Measurements from ENCODE around the gene SUGP1. TPM values are rescaled to one million over a fixed set of nuclear protein-coding genes. Genes with fewer than 3 reads are reported as not detected.
"Not testable (repeated sequence)": the region's sequence is repeated elsewhere in the genome, so short reads cannot be mapped to it uniquely, and the experiment has no call there.

Gene SUGP1, protein sequence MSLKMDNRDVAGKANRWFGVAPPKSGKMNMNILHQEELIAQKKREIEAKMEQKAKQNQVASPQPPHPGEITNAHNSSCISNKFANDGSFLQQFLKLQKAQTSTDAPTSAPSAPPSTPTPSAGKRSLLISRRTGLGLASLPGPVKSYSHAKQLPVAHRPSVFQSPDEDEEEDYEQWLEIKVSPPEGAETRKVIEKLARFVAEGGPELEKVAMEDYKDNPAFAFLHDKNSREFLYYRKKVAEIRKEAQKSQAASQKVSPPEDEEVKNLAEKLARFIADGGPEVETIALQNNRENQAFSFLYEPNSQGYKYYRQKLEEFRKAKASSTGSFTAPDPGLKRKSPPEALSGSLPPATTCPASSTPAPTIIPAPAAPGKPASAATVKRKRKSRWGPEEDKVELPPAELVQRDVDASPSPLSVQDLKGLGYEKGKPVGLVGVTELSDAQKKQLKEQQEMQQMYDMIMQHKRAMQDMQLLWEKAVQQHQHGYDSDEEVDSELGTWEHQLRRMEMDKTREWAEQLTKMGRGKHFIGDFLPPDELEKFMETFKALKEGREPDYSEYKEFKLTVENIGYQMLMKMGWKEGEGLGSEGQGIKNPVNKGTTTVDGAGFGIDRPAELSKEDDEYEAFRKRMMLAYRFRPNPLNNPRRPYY
- total RNA-seq, result 78.7 and 87.1 TPM in 2 replicates

GRCh38 chr19:19320361-19321140, at the start of gene SUGP1, which contains the start of gene MAU2:
TSS of gene SUGP1 (minus strand) at chr19:19320509. CDS start at chr19:19320496, 13 bp downstream.
TSS of gene MAU2 (plus strand) at chr19:19320829. CDS start at chr19:19320860, 31 bp downstream.
- intact Hi-C loops (cut with micrococcal nuclease), result loop anchor here (1.0 to 2.0 kb wide), 13 partner anchors 41 to 684 kb away; partner anchors contain the start of genes BORCS8, COPE, DDX49 and GATAD2A

GRCh38 chr19:19368087-19368486, 47.8 kb upstream of the SUGP1 start:
- intact Hi-C loops (cut with micrococcal nuclease), result no loop called here

DNA sequence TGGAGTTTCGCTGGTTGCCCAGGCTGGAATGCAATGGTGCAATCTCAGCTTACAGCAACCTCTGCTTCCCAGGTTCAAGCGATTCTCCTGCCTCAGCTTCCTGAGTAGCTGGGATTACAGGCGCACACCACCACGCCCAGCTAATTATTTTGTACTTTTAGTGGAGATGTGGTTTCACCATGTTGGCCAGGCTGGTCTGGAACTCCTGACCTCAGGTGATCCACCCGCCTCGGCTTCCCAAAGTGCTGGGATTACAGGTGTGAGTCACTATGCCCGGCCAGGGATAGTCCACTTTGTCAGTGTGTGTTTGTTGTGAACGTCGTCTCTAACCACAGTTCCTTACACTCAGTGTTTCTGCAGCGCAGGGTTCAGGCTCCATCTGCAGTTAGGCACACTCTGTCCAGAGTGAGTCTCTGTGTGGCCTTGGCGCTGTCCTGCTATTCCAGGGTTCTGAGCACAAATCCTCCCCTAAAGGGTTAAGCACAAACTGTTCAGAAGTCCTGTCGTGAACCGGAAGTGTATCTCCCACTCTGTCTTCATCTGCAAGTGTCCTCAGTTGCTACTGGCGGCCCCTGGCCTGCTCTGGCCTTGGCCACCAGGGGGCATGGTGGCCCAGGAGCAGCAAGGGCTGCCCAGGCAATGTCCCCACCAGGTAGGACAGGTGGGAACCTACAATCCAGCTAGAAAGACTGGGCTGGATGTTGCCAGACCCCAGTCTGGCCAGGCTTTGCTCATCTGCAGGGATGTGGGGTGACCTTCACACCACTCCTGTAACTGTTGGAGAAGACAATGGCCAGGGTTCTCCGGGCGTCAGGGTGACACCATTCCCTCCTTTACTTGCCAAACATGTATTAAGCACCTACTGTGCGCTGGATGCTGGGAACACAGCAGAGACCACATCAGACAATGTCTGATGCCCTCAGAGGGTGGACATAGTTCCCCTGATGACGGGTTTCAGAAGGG, 46.4 kb upstream of the SUGP1 start:
- intact Hi-C loops (cut with micrococcal nuclease), result loop anchor here (1.0 kb wide), 2 partner anchors 41 to 124 kb away; no protein-coding TSS in a partner anchor

DNA sequence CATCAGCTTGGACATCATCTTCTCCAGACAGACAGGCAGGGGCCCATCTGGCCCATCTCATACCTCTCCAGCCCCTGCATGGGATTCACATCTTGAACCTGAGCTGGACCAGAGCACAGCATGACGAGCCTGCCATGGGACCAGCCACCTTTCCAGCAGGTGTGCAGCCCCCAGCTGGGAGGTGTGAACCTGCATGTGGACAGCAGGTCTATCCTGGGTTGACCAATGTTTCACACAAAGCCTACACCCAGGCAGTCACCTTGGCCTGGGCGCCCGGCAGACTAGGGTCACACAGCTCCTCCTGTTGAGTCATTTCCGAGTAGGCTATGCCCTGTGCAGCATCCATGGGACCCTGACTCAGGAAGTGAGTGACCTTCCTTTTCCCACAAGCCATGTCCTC, 41.8 kb upstream of the SUGP1 start:
- intact Hi-C loops (cut with micrococcal nuclease), result loop anchor here (5.0 kb wide), 1 partner anchor 280 kb away; the partner anchor contains the start of gene GMIP

GRCh38 chr19:19361075-19361594, 40.8 kb upstream of the SUGP1 start:
- intact Hi-C loops (cut with micrococcal nuclease), result loop anchor here (1.0 to 5.0 kb wide), 5 partner anchors 41 to 281 kb away; partner anchors contain the start of genes GMIP, MAU2 and SUGP1

DNA sequence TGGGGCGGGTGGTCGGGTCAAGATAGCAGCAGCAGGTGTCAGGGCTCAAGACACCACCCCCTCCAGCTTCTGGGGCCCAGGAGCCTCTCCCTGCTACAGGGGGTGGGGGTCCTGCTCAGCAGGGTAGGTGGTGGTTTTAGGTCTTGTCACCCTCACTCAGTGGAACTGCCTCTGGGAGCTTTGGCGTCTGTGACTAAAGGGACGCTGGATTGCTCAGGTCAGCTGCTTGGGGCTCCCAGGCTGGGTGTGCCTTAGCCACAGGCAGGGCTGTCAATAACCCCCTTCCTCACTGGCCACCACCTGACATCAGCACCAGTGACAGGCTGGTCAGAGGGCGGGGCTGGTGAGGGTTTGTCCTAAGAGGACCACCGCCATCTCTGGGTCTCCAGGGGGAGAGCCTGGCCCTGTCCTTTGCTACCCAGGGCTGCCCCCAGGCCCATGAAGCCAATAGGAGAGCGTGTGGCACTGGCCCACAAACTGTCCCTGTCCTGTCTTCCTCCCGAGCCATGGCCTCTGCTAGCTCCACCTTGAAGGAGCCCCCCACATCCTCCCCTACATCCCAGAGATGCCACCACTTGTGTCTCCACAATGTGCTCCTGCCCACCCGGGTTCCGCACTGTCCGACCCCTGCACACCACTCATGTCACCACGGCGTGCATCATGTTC, 36.7 kb upstream of the SUGP1 start:
- intact Hi-C loops (cut with micrococcal nuclease), result no loop called here

- intact Hi-C loops (cut with micrococcal nuclease), result no loop called here
These were observed 36.2 kb upstream of the SUGP1 start for GRCh38 chr19:19356500-19356899.

GRCh38 chr19:19355606-19356139, 35.4 kb upstream of the SUGP1 start:
- intact Hi-C loops (cut with micrococcal nuclease), result no loop called here

DNA sequence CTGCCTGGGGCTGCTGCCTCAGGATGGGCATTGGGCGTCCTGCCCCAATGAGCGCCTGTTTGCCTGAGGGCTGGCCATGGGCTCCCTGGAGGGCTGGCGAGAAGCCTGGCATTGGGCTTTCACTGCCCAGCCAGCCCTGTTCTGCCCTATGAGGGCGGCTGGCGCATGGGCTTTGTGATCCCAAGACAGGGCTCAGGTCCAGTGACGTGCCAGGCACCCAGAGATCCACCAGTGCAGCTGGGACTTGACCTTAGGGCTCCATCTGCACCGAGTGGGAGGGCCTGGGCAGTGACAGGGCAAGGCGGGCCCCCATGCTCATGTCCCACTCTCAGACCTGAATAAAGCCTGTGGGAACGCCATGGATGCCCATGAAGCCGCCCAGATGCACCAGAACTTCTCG, 34.6 kb upstream of the SUGP1 start:
- intact Hi-C loops (cut with micrococcal nuclease), result no loop called here

DNA sequence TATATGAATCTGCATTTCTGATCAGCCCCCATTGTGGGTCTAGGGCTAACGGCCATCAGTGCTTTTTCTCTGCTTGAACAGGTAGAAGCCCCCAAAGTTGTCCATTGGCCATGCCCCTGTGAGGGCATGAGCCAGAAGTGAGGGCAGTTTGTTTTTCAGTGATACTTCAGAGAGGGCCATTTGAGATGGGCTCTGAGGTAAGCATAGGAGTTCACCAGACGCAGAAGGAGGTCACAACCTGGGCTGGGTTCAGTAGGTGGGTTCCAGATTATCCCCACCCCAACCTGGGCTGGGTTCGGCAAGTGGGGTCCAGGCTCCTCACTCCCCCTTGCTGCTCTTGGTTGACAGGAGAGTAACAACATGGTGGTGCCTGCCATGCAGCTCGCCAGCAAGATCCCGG, 33.7 kb upstream of the SUGP1 start:
- intact Hi-C loops (cut with micrococcal nuclease), result no loop called here

DNA sequence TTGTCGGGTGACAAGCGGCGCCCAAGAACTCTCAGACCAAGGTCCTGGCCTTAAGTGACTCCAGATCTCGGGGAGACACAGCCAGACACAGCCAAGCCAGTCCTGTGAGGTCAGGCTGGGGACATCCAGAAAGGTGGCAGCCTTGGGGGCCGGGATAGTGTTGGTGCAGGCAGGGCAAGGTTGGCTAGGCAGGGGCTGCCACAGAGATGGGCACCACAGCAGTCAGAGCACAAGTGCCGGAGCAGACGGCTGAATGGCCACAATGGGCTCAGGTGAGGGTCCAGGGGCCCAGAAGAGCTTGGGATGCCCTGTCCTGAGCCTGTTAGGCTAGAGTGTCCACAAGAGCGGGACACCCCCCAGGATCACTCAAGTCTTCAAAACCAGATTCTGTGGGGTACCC, 32.5 kb upstream of the SUGP1 start:
- intact Hi-C loops (cut with micrococcal nuclease), result no loop called here

DNA sequence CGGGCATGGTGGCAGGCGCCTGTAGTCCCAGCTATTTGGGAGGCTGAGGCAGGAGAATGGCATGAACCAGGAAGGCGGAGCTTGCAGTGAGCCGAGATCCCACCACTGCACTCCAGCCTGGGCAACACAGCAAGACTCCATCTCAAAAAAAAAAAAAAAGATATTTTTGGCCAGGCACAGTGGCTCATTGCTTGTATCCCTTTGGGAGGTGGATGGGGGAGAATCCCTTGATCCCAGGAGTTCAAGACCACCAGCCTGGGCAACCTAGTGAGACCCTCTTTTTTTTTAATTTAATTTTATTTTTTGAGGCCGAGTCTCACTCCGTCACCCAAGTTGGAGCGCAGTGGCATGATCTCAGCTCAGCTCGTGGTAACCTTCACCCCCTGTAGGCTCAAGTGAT, 30.4 kb upstream of the SUGP1 start:
- intact Hi-C loops (cut with micrococcal nuclease), result not testable (repeated sequence)

- intact Hi-C loops (cut with micrococcal nuclease), result no loop called here
These were observed 29.1 kb upstream of the SUGP1 start for GRCh38 chr19:19349365-19349764.

GRCh38 chr19:19348266-19348665, 28.0 kb upstream of the SUGP1 start:
- intact Hi-C loops (cut with micrococcal nuclease), result no loop called here

GRCh38 chr19:19347401-19348110, 27.2 kb upstream of the SUGP1 start:
- intact Hi-C loops (cut with micrococcal nuclease), result no loop called here

GRCh38 chr19:19345970-19346369, 25.7 kb upstream of the SUGP1 start:
- intact Hi-C loops (cut with micrococcal nuclease), result no loop called here

- intact Hi-C loops (cut with micrococcal nuclease), result no loop called here
These were observed 24.9 kb upstream of the SUGP1 start for GRCh38 chr19:19345232-19345631.

- intact Hi-C loops (cut with micrococcal nuclease), result no loop called here
These were observed 23.5 kb upstream of the SUGP1 start for GRCh38 chr19:19343762-19344161.

GRCh38 chr19:19343016-19343362, 22.7 kb upstream of the SUGP1 start:
- intact Hi-C loops (cut with micrococcal nuclease), result no loop called here
